GM23248 (cell line): Measurements from ENCODE around the gene CCDC28A.

ENCODE experiments used
- EZH2 ChIP-seq: fragments of 200-600 bp; sonication (generic); IDR thresholded peaks from 2 replicates; pipeline ENCODE4 v1.6.1; 2018; ENCODE audit warnings: antibody characterized with exemption, mild to moderate bottlenecking; ENCODE audit not compliant: insufficient read depth, poor library complexity, severe bottlenecking
- EZH2phosphoT487 ChIP-seq: fragments of 200-600 bp; sonication (generic); IDR thresholded peaks from 2 replicates; pipeline ENCODE4 v1.6.1; 2018; ENCODE audit warnings: antibody characterized with exemption, moderate library complexity, mild to moderate bottlenecking, low read depth; ENCODE audit not compliant: insufficient read depth

GRCh38 chr6:138787138-138787537 is 13.6 kb downstream of the CCDC28A start:
- no peak for TF ChIP-seq EZH2phosphoT487
- TF ChIP-seq EZH2: no peak
